HUDEP-2 (cell line): ENCODE measurements around the gene FBLN2.
A peak's percentile ranks its signal among the peaks of the same experiment; 100 is the strongest.

ENCODE experiments used
- DNase-seq, 76 experiments: peaks; one replicate each; lab custom pipeline; 2025; ENCODE audit not compliant: unreplicated experiment in 76 of 76; lab: John Stamatoyannopoulos, UW

The FBLN2 gene

DNA sequence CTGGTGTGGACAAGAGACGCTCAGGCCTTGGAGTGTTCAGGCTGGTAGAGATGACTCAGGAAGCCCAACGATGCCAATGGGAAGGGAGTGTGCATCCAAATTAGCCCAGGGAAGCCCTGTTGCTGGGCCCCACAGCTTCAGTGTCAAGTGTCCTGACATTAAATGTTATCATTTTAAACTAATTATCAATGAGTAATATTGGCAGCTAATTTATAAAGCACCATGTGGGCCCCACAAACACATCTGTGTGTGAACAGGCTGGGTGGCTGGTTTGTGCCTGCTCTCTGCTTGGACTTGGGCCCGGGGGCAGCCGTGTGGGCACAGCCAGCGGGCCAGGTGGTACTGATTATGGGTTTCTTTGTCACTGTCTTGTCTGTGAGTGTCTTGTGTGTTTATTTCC is 15.0 kb downstream of the FBLN2 start:
- no peak for DNase-seq

DNA sequence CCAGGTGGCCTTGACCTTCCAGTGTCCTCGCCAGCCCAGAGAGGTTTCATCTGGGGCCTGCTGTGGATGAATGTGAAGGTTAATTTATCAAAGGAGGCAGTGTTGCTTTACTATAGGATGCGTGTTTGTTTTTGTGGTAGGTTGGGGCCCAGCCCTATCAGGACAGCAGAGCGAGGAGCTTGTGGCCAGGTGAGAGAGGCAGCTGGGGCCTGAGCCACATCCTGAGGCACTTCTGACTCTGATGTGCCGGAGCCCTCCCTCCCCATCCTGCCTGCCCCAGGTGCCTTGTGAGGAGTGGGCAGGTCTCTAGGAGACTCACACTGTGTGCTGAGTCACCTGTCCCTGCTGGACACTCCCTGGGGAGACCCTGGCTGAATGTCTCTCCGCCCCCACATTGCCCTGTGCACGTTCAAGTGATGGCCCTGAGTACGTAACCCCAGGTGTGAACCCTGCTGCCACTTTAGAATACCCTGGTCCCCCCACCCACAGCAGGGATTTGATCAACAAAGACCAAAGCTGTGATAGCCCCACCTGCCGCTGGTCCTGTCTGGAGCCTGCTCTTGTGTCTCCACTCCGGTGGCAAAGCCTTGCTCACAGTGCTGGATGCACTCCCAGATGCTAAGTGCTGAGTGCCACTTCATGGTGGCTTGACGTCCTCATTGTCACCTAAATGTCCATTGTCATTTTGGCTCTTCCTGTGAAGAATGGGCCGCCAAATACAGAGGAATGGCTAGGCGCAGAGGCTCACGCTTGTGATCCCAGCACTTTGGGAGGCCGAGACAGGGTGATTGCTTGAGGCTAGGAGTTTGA is 16.0 kb downstream of the FBLN2 start:
- no peak for DNase-seq

DNA sequence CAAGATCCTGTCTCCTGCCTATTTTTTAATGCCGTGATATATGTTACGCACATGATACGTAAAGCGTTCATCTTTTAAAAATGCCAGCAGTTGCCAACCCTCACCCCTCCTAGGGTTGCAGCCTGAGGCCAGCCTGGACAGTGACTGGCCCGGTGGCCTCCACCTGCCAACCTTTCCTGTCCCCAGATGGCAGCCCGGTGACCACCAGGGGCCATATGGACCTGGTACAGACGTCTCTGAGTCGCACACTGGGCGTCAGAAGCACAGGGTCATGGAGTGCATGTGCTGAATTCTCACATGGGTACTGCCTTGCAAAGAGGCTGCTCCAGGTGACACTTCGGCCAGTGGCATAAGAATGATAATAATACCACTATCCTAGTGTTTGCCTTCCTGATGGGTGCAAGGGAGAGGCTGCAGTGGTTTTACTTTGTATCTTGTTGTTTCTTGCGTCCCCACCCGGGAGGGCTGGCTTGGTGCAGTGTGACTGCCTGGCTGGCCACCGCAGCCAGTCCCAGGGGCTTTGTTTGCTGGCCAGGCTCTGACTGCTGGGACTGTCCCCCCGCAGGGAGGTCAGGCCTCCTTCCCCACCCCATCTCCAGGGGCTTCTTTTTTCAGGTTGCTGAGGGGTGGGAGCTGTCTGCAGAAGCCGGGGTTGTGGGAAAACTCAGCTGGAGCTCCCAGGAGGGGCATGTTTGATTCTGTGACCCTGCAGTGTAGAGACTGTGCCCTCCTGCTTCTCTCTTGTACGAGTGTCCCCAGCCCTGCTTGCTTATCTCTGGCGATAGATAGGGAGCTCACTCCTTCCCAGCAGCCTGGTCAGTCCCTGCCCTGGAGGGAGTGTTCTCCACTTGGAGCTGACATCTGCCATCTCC is 16.9 kb downstream of the FBLN2 start:
- DNase-seq = no peak

DNA sequence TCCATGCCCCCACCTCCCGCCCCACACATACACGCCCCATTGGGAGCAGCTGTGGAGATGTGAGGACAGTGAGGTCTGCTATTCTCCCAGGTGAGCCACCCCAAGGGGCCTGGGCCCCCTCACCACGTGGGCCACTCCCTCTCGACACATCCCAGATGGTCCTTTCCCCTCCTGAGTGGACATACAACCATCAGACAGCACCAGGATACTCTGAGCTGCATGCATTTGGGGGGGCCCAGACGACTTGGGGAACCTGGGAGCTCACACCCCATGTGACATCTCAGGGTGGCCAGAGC is 17.5 kb downstream of the FBLN2 start:
- no peak for DNase-seq

DNA sequence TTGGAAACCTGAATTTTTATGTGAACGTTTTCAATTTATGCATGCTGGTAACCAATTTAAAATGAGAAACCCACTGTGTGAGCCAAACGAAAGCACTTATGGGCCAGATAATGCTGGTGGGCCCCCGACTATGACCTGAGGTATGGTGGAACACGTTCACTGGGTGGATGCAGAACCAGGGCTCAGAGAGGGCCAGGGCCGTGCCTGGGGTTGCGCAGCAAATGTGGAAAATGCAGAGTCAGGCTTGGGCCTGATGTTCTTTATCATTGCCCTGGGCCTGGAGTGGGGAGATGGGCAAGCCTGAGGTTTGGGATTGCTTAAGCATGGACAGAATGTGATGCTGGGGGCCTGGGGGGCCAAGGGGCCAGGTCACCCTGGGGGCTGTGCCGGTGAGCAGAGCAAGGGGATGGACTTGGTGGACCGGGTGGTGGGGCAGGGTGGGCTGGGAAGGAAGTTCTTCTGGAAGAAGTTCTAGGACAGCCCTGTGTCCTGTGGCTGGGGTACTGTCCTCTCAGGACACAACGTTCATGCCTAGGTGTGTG is 17.9 kb downstream of the FBLN2 start:
- no peak for DNase-seq

DNA sequence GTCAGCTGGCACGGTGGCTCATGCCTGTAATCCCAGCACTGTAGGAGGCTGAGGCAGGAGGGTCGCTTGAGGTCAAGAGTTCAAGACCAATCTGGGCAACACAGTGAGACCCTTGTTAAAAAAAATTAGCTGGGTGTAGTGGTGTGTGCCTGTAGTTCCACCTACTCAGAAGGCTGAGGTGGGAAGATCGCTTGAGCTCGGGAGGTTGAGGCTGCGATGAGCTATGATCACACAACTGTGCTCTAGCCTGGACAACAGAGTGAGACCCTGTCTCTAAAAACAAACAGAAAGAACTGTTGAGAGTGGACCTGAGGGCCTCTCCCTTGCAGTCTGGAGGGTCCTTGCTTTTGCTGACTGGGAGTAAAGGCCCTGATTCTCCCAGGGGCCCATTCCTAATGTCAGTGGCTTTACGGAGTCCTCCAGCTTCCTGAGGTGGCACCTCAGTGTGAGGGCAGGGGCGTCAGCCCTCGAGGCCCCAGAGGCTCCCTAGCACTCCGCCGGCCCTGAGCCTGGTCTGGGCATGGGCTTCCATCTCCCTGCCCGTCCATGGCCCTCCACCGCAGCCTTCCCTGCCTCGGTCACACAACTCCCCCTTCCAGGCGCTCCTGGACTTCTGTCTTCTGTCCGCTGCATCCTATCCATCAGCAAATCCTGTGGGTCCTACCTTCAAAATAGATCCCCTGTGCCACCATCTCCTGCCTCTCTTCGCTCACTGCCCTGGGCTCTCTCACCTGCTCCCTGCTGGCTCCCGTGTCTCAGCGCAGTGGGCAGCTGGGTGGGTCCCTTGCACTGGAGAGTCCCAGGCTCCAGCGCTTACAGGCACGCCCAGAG is 19.0 kb downstream of the FBLN2 start:
- peak in 1 of 76 experiments; percentile 9 for DNase-seq

DNA sequence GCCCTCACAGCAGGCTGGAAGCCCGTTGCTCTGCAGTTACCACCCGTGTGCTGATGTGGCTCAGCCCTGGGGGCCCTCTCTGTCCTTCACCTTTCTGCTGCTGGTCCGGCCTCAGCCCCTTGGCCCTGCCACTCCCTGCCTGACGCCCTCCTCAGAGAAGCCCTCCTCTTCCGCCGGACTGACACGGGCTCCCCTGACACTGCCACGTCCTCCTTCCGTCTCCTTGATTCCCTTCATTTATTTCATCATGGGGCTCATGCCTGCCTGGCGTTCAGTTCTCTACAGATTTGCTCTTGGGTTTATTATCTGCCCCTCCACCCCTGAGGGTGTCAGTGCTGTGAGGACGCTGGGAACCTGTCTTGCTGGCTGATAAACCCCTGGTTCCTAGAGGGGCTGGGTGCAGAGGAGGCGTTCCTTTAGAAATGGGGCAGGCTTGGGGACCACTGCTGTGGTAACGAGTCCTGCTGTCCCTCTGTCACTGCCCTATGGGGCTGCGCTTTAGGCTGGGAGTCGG is 19.6 kb downstream of the FBLN2 start:
- peak in 2 of 76 experiments; percentile 22 to 25 for DNase-seq

- DNase-seq = no peak
Measured at GRCh38 chr3:13569201-13569600, 20.3 kb downstream of the FBLN2 start.

DNA sequence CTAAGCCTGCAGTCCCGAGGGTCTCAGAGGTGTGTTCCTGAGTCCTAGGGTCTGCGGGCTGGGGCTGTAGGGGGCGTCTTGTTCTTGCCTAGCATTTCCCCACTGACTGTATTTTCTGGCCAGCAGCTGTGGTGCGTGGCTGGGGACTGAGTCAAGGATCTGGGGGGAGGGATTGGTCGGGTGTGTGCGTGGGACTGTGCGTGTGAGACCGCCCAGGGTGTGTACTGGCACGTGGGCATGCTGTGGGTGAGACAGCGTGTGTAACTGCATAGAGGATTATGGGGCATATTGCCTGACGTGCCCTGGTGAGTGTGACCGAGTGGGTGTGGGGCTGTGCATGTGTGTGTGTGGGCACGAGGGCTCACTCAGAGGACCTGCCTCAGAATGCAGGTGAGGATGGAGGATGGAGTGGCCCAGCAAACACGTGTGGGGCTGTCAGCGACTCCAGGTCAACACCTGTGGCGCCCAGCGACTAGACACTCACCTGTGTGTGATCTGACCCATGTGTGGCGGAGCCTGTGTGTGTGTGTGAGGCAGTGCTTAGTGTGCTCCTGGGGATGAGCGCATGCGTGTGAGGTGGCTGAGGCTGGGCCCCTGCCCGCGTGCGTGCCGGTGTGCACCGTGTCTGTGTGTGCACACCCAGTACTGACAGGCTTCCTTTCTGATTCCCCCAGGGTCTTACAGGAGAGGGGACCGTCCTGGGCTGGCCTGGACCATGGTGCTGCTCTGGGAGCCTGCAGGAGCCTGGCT is 20.9 kb downstream of the FBLN2 start:
- no peak for DNase-seq

GRCh38 chr3:13570391-13571194 is 21.7 kb downstream of the FBLN2 start:
- no peak for DNase-seq

DNA sequence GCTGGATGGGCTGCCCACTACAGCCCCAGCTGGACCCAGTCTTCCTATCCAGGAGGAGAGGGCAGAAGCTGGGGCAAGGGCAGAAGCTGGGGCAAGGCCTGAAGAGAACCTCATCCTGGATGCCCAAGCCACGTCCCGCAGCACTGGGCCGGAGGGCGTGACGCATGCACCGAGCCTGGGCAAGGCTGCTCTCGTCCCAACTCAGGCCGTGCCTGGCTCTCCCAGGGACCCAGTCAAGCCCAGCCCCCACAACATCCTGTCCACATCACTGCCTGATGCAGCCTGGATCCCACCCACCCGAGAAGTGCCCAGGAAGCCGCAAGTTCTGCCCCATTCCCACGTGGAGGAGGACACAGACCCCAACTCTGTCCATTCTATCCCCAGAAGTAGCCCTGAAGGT is 22.3 kb downstream of the FBLN2 start:
- DNase-seq = no peak

GRCh38 chr3:13571831-13572750 is 23.2 kb downstream of the FBLN2 start:
- no peak for DNase-seq

GRCh38 chr3:13572926-13573623 is 24.1 kb downstream of the FBLN2 start:
- no peak for DNase-seq

DNA sequence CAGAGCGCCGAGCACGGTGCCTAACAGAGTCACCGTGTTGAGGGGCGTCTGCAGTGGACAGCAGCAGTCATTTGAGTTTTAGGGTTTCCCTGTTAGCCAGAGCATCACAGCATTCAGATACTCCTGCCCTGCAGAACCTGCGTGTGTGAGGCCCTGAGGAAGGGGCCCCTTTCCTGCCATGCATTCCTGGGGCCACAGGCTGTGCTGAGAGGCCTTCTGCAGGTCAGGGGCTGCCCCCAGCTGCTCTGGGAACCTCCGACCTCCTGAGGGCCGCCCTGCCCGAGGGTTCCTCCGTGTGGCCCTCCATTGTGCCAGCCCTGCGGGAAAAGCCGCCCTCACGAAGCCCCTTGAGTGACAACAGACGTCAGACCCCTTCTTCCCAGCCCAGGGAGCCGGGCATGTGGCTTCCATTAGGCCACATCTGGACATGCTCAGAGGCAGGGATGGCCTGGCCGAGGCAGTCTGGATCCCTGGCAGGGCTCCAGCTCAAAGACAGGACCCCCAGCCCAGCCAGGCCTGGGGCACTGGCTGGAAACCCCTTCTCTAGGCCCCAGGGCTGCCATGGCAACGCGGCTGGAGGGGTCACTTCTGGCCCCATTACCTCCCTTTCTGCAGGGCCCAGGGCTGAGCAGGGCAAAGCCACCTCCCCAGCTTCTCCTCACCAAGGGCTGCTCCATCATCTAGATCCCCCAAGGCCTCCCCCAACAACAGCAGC is 25.3 kb downstream of the FBLN2 start:
- no peak for DNase-seq

DNA sequence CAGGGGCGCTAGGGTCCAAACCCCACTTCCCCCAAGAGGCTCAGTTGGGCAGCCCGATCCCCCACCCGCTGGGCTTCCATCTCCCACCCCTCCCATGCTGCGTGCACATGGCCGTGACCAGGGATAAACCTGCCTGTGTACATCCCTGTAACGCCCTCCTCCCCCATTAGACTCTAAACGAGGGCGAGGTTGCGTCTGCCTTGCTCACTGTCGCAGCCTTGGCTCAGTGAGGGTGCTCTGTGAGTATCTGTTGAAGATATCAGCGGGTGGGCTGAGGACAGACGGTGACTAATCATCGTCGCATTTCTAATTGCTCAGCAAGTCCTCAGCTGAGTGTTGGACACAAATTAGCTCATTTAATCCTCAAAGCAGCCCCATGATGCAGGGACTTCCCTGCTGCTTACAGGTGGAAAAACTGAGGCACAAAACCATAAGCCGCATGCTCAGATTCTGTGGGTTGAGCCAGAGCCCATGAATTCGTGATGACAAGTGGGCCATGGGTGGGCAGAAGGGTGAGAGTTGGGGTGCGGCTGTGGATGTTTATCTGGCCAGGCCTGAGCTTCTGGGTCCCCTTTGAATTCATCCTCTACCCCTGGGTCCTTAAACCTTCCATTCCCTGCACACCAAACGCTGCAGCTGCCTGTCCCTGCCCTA is 26.0 kb downstream of the FBLN2 start:
- peak in 70 of 76 experiments; percentile 13 to 92 (median 54) for DNase-seq

- peak in 74 of 76 experiments; percentile 13 to 95 (median 68) for DNase-seq
Measured at GRCh38 chr3:13575459-13576061, 26.6 kb downstream of the FBLN2 start.
